ENCODE results near the gene CHTF18. TPM values are rescaled to one million over a fixed set of nuclear protein-coding genes. Genes with fewer than 3 reads are reported as not detected.

The CHTF18 gene
- total and polyA plus RNA-seq, 10 donors = 8.9 to 55.0 (median 26.0) TPM

- H3K4me1 ChIP-seq = peaks cover 3 to 39% (median 32%) of the 10 kb centered on the region in 6 donors
- no peak for TF ChIP-seq POLR2A (IDR thresholded peaks at IDR 0.05)
- peak in 1 of 3 donors; percentile 13 for TF ChIP-seq POLR2AphosphoS5 (IDR thresholded peaks at IDR 0.05)
- H3K4me3 ChIP-seq = no peak overlapping the region
- no peak overlapping the region for H3K27ac ChIP-seq
- H3K9me3 ChIP-seq = no peaks in the 10 kb centered on the region
- no peaks in the 10 kb centered on the region for H3K36me3 ChIP-seq
- no peak for DNase-seq
- intact Hi-C loops (cut with DNase I; ENCODE audit: low total_unique reads) = no loop called here
- H3K27me3 ChIP-seq (replicated peaks in 1 of 7) = peaks cover 0 to 42% (median 34%) of the 10 kb centered on the region in 7 donors
- 59 to 71% (median 64%) methylated on average over 21 to 33 of the region's 33 CpGs for WGBS, 5 donors
Measured at GRCh38 chr16:804193-805048, 16.0 kb downstream of the CHTF18 start.

GRCh38 chr16:805474-805873 is 17.1 kb downstream of the CHTF18 start:
- H3K4me3 ChIP-seq = no peak overlapping the region
- WGBS, 5 donors = 73 to 91% (median 81%) methylated on average over 4 to 17 of the region's 17 CpGs
- no peaks in the 10 kb centered on the region for H3K9me3 ChIP-seq
- peak in 1 of 3 donors; percentile 9 for TF ChIP-seq POLR2AphosphoS5 (IDR thresholded peaks at IDR 0.05)
- TF ChIP-seq CTCF (IDR thresholded peaks at IDR 0.05 in 8 of 11, conservative IDR thresholded peaks at IDR 0.05 in 3 of 11) = no peak
- no peak overlapping the region for H3K27ac ChIP-seq
- DNase-seq = no peak
- H3K36me3 ChIP-seq = no peaks in the 10 kb centered on the region
- intact Hi-C loops (cut with DNase I; ENCODE audit: low total_unique reads) = no loop called here
- H3K27me3 ChIP-seq (replicated peaks in 1 of 7) = peaks cover 0 to 40% (median 23%) of the 10 kb centered on the region in 7 donors
- H3K4me1 ChIP-seq = peaks cover 3 to 35% (median 26%) of the 10 kb centered on the region in 6 donors

DNA sequence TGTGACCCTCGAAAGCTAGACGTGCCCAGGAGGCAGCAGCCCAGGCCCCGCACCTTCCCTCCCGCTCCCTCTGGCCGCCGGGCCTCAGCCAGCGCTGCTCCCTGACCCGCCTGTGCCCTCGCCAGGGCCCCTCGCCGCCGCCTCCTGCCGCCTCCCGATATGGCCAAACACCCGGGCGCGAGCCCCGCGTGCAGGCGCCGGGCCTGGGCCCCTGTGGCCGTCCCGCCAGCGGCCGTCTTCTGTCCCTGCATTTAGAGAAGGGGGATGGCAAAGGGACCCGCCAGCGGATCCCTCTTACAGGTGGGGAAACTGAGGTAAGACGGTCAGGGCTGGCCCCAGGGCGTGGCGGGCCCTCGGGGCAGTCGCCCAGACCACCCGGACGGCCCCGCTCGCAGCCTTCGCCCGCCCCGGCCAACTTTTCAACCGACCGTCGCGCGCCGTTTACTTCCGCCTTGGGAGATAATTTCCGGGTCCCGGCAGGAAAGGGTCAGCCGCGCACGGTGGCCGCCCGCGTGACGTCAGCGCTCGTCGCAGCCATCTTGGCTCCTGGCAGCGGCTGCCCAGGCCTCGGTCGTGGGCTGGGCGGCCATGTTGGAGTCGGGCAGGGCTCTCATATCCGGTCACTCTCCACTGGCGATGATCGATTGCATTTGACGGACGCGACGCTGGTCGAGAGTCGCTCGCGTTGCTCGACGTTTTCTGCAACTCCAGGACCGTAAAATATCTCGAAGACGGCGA is 19.1 kb downstream of the CHTF18 start:
- H3K27ac ChIP-seq = peak overlapping the region; percentile 88 to 98 (median 96)
- no peaks in the 10 kb centered on the region for H3K36me3 ChIP-seq
- peak in 1 of 3 donors; percentile 60 for TF ChIP-seq POLR2A (IDR thresholded peaks at IDR 0.05)
- peak in 2 of 11 experiments; percentile 9 to 14 for TF ChIP-seq CTCF (IDR thresholded peaks at IDR 0.05 in 8 of 11, conservative IDR thresholded peaks at IDR 0.05 in 3 of 11)
- TF ChIP-seq POLR2AphosphoS5 (IDR thresholded peaks at IDR 0.05) = peak; percentile 90 to 94 (median 90)
- H3K4me3 ChIP-seq = peak overlapping the region; percentile 57 to 91 (median 74)
- intact Hi-C loops (cut with DNase I; ENCODE audit: low total_unique reads) = no loop called here
- peak; percentile 98 for DNase-seq
- 0 to 57% (median 10%) methylated on average over 19 to 80 of the region's 80 CpGs for WGBS, 5 donors
- peaks cover 0 to 6% (median 0%) of the 10 kb centered on the region in 8 donors for H3K9me3 ChIP-seq
- peaks cover 3 to 32% (median 23%) of the 10 kb centered on the region in 6 donors for H3K4me1 ChIP-seq
- H3K27me3 ChIP-seq (replicated peaks in 1 of 7) = peaks cover 0 to 38% (median 3%) of the 10 kb centered on the region in 7 donors

DNA sequence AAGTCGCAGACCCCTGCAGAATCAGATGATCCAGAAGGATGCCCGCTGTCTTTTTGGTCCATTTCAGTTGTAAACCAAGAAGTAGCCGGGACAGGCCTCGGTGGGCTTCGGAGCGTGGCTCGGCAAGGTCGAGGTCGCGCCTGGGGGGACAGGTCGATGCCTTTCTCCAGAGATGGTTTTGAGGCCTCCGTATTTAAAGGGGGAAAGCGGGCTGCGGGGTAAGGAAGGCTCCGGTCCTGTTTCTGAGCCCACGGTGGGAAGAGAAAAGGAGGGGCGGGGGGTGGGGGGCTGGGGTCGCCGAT is 19.6 kb downstream of the CHTF18 start:
- peak overlapping the region; percentile 88 to 98 (median 96) for H3K27ac ChIP-seq
- H3K27me3 ChIP-seq (replicated peaks in 1 of 7) = peaks cover 0 to 38% (median 3%) of the 10 kb centered on the region in 7 donors
- no peak for TF ChIP-seq POLR2A (IDR thresholded peaks at IDR 0.05)
- TF ChIP-seq POLR2AphosphoS5 (IDR thresholded peaks at IDR 0.05) = no peak
- TF ChIP-seq CTCF (IDR thresholded peaks at IDR 0.05 in 8 of 11, conservative IDR thresholded peaks at IDR 0.05 in 3 of 11) = no peak

More for the DNA sequence above, 19.6 kb downstream of the CHTF18 start:
- intact Hi-C loops (cut with DNase I; ENCODE audit: low total_unique reads) = no loop called here
- Histone ChIP-seq H3K4me3 (peak overlapping the region; percentile 57 to 91 (median 74)), H3K36me3 (no peaks in the 10 kb centered on the region), H3K4me1 (peaks cover 3 to 33% (median 23%) of the 10 kb centered on the region in 6 donors), H3K9me3 (peaks cover 0 to 6% (median 0%) of the 10 kb centered on the region in 8 donors)
- peak; percentile 86 for DNase-seq
- WGBS, 5 donors = 11 to 49% (median 30%) methylated on average over 19 of the region's 19 CpGs
